PC-3 (cell line): ENCODE data around the gene UNC93B1.

Source experiments
- CTCF ChIP-seq: fragments of 300-600 bp; sonication (generic); conservative IDR thresholded peaks from 2 replicates; pipeline ENCODE4 v1.5.1; 2017; ENCODE audit warnings: antibody characterized with exemption, low read depth, mild to moderate bottlenecking, low read length
- EZH2 ChIP-seq: fragments of 300-600 bp; sonication (generic); IDR thresholded peaks from one replicate; pipeline ENCODE4 v1.6.1; 2017; ENCODE audit warnings: antibody characterized with exemption, mild to moderate bottlenecking, low read length; ENCODE audit not compliant: unreplicated experiment

- TF ChIP-seq CTCF (no peak), EZH2 (no peak)
Observed at GRCh38 chr11:68039526-68040086, 35.7 kb upstream of the UNC93B1 start.
